ENCODE results near the gene STARD9.

STARD9 gene

GRCh38 chr15:42692997-42693396 is 117.6 kb downstream of the STARD9 start:
- in situ Hi-C loops (cut with MboI; ENCODE audit: low sequenced_read_pairs, unreplicated experiment), result no loop called here
- no peak for DNase-seq (ENCODE audit: low spot score)

GRCh38 chr15:42693496-42693895 is 118.1 kb downstream of the STARD9 start:
- TF ChIP-seq CTCF (IDR thresholded peaks at IDR 0.05; ENCODE audit: borderline replicate concordance, control extremely low read depth, extremely low read depth, insufficient read depth, missing control alignments), result no peak
- no peak for DNase-seq (ENCODE audit: low spot score)
- in situ Hi-C loops (cut with MboI; ENCODE audit: low sequenced_read_pairs, unreplicated experiment), result no loop called here

More at GRCh38 chr15:42692997-42693396, 117.6 kb downstream of the STARD9 start:
- TF ChIP-seq CTCF (IDR thresholded peaks at IDR 0.05; ENCODE audit: borderline replicate concordance, control extremely low read depth, extremely low read depth, insufficient read depth, missing control alignments), result no peak

- no peak for DNase-seq (ENCODE audit: low spot score)
- in situ Hi-C loops (cut with MboI; ENCODE audit: low sequenced_read_pairs, unreplicated experiment), result no loop called here
- TF ChIP-seq CTCF (IDR thresholded peaks at IDR 0.05; ENCODE audit: borderline replicate concordance, control extremely low read depth, extremely low read depth, insufficient read depth, missing control alignments), result no peak
Measured at GRCh38 chr15:42693942-42694341, 118.5 kb downstream of the STARD9 start.

GRCh38 chr15:42694398-42694797 is 119.0 kb downstream of the STARD9 start:
- in situ Hi-C loops (cut with MboI; ENCODE audit: low sequenced_read_pairs, unreplicated experiment), result no loop called here
- TF ChIP-seq CTCF (IDR thresholded peaks at IDR 0.05; ENCODE audit: borderline replicate concordance, control extremely low read depth, extremely low read depth, insufficient read depth, missing control alignments), result no peak
- no peak for DNase-seq (ENCODE audit: low spot score)

- TF ChIP-seq CTCF (IDR thresholded peaks at IDR 0.05; ENCODE audit: borderline replicate concordance, control extremely low read depth, extremely low read depth, insufficient read depth, missing control alignments), result no peak
- in situ Hi-C loops (cut with MboI; ENCODE audit: low sequenced_read_pairs, unreplicated experiment), result no loop called here
Measured at GRCh38 chr15:42695527-42696071, 120.2 kb downstream of the STARD9 start.

GRCh38 chr15:42696626-42697025 is 121.2 kb downstream of the STARD9 start:
- in situ Hi-C loops (cut with MboI; ENCODE audit: low sequenced_read_pairs, unreplicated experiment), result no loop called here
- DNase-seq (ENCODE audit: low spot score), result no peak
- no peak for TF ChIP-seq CTCF (IDR thresholded peaks at IDR 0.05; ENCODE audit: borderline replicate concordance, control extremely low read depth, extremely low read depth, insufficient read depth, missing control alignments)

More at GRCh38 chr15:42695527-42696071, 120.2 kb downstream of the STARD9 start:
- DNase-seq (ENCODE audit: low spot score), result no peak

All from GM13976 (cell line).